NAMALWA (cell line): ENCODE measurements around the gene FBXO21.

Experiments used
- DNase-seq: peaks from one replicate; pipeline ENCODE4 v3.0.0-alpha.2; 2015; ENCODE audit warnings: low spot score

The FBXO21 gene

GRCh38 chr12:117165342-117165741 lies 24.9 kb downstream of the FBXO21 start:
- DNase-seq: no peak

GRCh38 chr12:117162633-117163032 lies 27.6 kb downstream of the FBXO21 start:
- DNase-seq: no peak

DNA sequence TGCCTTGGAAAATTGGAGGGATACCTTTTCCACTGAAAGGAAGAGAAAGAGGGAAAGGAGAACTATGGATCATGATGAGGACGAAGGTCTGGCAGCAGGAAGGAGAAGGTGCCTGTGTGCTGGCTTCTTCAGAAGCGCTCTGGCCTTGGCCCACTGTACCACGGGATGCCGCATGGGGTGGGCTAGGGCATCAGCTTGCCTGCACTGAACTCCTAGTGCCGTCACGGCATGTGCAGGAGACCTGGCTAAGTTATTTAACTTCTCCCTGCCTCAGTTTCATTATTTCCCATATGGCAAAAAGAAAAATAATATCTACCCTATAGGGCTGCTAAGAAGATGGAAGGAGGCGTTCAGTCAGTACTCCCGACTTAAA lies 28.1 kb downstream of the FBXO21 start:
- DNase-seq: no peak

GRCh38 chr12:117161460-117162166 lies 28.7 kb downstream of the FBXO21 start:
- no peak for DNase-seq

GRCh38 chr12:117159674-117160073 lies 30.6 kb downstream of the FBXO21 start:
- no peak for DNase-seq

GRCh38 chr12:117158911-117159553 lies 31.2 kb downstream of the FBXO21 start:
- no peak for DNase-seq

- DNase-seq: no peak
These were observed 32.2 kb downstream of the FBXO21 start for GRCh38 chr12:117158096-117158495.

DNA sequence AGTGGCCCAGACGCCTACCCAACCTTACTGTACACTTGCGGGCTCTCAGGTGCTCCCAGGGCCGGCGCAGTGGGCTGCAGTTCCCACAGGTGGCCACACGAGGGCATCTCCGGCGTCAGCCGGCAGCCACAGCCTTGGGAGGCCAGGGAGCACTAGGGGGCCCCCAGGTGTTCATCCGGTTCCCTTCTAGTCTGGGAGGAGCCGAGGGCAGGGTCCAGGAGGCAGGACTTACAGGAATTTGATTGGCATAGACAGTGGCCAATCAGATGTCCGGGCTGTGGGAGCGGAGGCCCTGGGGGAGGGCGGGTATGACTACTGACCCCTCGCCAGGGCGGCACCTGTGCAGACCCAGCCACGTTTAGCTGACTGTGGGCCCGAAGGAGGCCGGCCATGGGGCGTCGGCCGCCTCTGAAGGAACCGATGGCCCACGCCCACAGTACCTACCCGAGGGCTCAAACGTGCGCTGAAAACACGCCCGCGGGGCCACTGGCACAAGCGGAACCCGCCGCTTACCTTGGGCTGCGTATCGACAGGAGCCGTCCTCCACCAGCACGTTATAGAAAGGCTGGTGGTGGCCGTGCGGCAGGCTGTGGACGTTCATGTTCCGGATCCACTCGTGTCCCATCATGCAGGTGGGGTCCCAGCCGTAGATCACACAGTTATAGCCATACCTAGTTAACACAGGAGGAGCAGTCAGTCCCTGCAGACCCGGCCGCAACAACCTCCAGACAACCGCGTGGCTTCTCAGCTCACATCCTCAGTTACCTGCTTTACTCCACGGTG lies 34.8 kb downstream of the FBXO21 start:
- DNase-seq: peak; percentile 87

GRCh38 chr12:117152793-117153775 lies 37.2 kb downstream of the FBXO21 start:
- DNase-seq: no peak

GRCh38 chr12:117151403-117152031 lies 38.8 kb downstream of the FBXO21 start:
- no peak for DNase-seq

GRCh38 chr12:117149431-117149830 lies 40.8 kb downstream of the FBXO21 start:
- no peak for DNase-seq

GRCh38 chr12:117148642-117149041 lies 41.6 kb downstream of the FBXO21 start:
- DNase-seq: no peak

DNA sequence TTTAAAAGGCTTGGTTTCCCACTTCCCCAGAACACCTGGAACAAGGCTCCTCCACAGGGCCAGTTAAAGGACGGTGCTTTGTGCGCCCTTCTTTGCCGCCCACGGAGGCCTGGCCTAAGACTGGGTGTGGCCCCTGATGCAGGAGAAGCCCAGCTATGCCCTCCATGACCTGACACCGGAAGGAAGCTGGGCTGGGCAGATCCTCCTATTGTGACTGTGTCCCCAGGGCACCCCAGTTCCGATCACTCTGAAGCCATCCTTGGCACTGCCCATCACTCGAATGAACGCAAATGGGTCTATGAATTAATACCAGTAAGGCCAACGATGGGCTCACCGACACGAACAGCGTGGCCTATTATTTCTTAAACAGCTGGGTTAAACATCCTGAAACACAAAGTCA lies 42.6 kb downstream of the FBXO21 start:
- DNase-seq: no peak

GRCh38 chr12:117145597-117146154 lies 44.6 kb downstream of the FBXO21 start:
- no peak for DNase-seq

- no peak for DNase-seq
These were observed 45.7 kb downstream of the FBXO21 start for GRCh38 chr12:117144599-117144998.

GRCh38 chr12:117143008-117143532 lies 47.2 kb downstream of the FBXO21 start:
- DNase-seq: no peak

DNA sequence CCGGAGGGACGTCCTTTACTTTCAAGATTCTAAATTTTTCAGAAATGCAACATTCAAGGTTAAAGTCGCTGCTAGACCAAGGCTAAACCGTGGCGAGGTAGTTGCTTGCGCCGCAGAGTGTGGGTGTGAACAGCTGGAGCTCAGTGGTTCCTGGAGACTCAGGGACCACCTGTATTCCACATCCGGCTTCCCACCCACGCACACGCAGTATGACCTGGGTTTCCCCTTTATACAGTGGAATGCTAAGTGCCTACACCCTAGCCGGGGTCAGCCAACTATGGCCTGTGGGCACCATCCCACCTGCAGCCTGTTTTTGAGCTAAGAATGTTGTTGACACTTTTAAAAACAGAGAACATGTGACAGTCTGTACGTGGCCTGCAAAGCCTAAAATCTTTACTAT lies 48.2 kb downstream of the FBXO21 start:
- DNase-seq: no peak

GRCh38 chr12:117141097-117141898 lies 49.0 kb downstream of the FBXO21 start:
- no peak for DNase-seq

- DNase-seq: no peak
These were observed 49.7 kb downstream of the FBXO21 start for GRCh38 chr12:117140397-117141096.
